ENCODE measurements around the gene TOR1AIP1. TPM values are rescaled to one million over a fixed set of nuclear protein-coding genes. Genes with fewer than 3 reads are reported as not detected.

TOR1AIP1 gene
- total and polyA plus RNA-seq, 2 of the 4 experiments (the other 2 are of a cell fraction) = 20.7 to 64.5 TPM

DNA sequence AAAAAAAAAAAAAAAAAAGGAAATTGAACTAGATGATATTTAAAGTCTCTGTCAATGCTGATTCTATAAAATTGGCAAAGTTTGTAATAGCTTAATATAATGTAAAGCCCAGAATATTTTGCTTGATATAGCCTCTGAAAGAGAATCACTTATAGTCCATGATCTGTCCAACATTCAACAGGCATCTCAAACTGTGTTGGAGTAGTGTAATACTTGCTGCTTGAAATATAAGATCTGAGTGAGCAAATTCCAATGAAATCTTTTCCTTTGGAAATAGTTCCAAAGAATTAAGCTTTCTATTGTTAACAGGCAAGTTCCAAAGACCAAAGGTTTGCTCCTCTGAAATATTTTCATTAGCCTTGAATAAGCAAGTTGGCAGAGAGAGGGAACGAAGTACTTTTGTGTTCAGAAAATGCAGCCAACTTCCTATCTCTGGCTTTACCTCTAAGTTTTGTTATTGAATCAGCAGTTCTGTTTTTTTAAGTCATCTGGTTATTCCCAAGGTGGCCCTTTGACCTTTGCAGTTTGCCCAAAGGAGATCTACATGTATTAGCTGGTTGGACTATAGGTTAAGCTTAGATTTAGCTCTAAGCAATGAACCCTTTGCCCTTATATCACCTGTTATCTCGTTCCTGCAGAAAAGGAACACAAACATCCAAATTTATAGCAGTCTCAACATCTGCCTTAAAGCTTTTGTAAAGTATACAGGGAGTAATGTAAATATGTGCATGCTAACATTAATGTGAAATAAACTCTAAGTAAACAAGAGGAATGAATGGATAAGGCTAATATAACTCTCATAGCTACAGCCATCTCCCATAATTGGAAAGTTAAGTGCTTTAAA lies 48.1 kb downstream of the TOR1AIP1 start:
- no peak overlapping the region for H4K5ac ChIP-seq (ENCODE audit: low read depth, low read length)
- DNase-seq = no peak
- no peaks in the 10 kb centered on the region for H3K36me3 ChIP-seq (ENCODE audit: control insufficient read depth, insufficient read depth, low read length)
- no peak overlapping the region for H4K8ac ChIP-seq (ENCODE audit: low read depth in 2 of 2, low read length in 2 of 2)
- intact Hi-C loops (cut with micrococcal nuclease) = no loop called here
- no peaks in the 10 kb centered on the region for H3K79me1 ChIP-seq (ENCODE audit: low read depth in 1 of 2, low read length in 2 of 2)
- dilution Hi-C loops (cut with HindIII; ENCODE audit: low sequenced_read_pairs, unreplicated experiment) = no loop called here
- no peak overlapping the region for H3K56ac ChIP-seq (ENCODE audit: extremely low read depth, insufficient read depth, low read length)
- no peak overlapping the region for H3K14ac ChIP-seq (replicated peaks; ENCODE audit: low read depth, low read length)
- H2BK5ac ChIP-seq (ENCODE audit: low read depth, low read length, poor library complexity, severe bottlenecking) = no peak overlapping the region
- ATAC-seq (ENCODE audit: low read depth) = no peak
- no TSS peak for BruUV-seq (replicated peaks)
- no peak overlapping the region for H3K4me2 ChIP-seq (ENCODE audit: low read depth, low read length)
- H2BK15ac ChIP-seq (ENCODE audit: low read depth, low read length) = no peak overlapping the region
- H2BK20ac ChIP-seq (ENCODE audit: low read depth, low read length) = no peak overlapping the region
- H3K4me1 ChIP-seq (ENCODE audit: control insufficient read depth, insufficient read depth, low read length) = peaks cover 3% of the 10 kb centered on the region
- H3K9me1 ChIP-seq (ENCODE audit: insufficient read depth, low read length) = no peaks in the 10 kb centered on the region
- CTCF ChIA-PET = interaction anchor here (0.8 kb wide), 1 partner anchor 24 kb away, joined by 3 read pairs; the partner anchor contains the start of gene CEP350
- no peak for TF ChIP-seq MAFK (IDR thresholded peaks at IDR 0.05; ENCODE audit: low read depth, low read length)
- TF ChIP-seq MXI1 (IDR thresholded peaks at IDR 0.05; ENCODE audit: borderline replicate concordance, low read depth, low read length) = no peak
- TF ChIP-seq RAD21 (IDR thresholded peaks at IDR 0.05; ENCODE audit: low read length) = no peak
- TF ChIP-seq, protein P1, sequence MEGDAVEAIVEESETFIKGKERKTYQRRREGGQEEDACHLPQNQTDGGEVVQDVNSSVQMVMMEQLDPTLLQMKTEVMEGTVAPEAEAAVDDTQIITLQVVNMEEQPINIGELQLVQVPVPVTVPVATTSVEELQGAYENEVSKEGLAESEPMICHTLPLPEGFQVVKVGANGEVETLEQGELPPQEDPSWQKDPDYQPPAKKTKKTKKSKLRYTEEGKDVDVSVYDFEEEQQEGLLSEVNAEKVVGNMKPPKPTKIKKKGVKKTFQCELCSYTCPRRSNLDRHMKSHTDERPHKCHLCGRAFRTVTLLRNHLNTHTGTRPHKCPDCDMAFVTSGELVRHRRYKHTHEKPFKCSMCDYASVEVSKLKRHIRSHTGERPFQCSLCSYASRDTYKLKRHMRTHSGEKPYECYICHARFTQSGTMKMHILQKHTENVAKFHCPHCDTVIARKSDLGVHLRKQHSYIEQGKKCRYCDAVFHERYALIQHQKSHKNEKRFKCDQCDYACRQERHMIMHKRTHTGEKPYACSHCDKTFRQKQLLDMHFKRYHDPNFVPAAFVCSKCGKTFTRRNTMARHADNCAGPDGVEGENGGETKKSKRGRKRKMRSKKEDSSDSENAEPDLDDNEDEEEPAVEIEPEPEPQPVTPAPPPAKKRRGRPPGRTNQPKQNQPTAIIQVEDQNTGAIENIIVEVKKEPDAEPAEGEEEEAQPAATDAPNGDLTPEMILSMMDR (conservative IDR thresholded peaks at IDR 0.05; ENCODE audit: low read depth, low read length) = no peak
- no peak for TF ChIP-seq CHD1 (IDR thresholded peaks at IDR 0.05; ENCODE audit: low read depth, low read length)
- TF ChIP-seq BHLHE40 (IDR thresholded peaks at IDR 0.05; ENCODE audit: low read depth, low read length) = no peak
- no peak overlapping the region for H2AK9ac ChIP-seq (replicated peaks; ENCODE audit: low read depth, low read length, poor library complexity)
- no CpG with 5 or more reads among the region's 2 CpGs for WGBS, 2 experiments (ENCODE audit: extremely low coverage in 2 of 2, insufficient read length in 1 of 2)
- H3K4ac ChIP-seq (ENCODE audit: low read depth, low read length) = no peak overlapping the region
- H3K9me3 ChIP-seq (ENCODE audit: control insufficient read depth, insufficient read depth, low read length) = no peaks in the 10 kb centered on the region
- no peak overlapping the region for H4K91ac ChIP-seq (ENCODE audit: insufficient read depth, low read depth, low read length)
- no peak overlapping the region for H2AFZ ChIP-seq (replicated peaks; ENCODE audit: low read length, poor library complexity)
- H2BK120ac ChIP-seq (ENCODE audit: low read depth, low read length) = no peak overlapping the region
- POLR2A ChIA-PET (ENCODE audit: unreplicated experiment) = interaction anchor here (0.6 kb wide), 1 partner anchor 215 kb away, joined by 5 read pairs; no protein-coding TSS in a partner anchor
- H4K20me1 ChIP-seq (ENCODE audit: insufficient read depth, low read length) = no peaks in the 10 kb centered on the region
- H3K27ac ChIP-seq (ENCODE audit: insufficient read depth, low read length) = no peak overlapping the region
- in situ Hi-C loops (cut with MboI; ENCODE audit: low sequenced_read_pairs) = no loop called here
- no peak overlapping the region for H3K18ac ChIP-seq (ENCODE audit: low read depth, low read length)
- no peak overlapping the region for H3K23ac ChIP-seq (ENCODE audit: low read depth, low read length)
- H3K27me3 ChIP-seq (ENCODE audit: control insufficient read depth, insufficient read depth, low read length) = peaks cover 2% of the 10 kb centered on the region; the same call in 1 of the 2 replicates
- no peak overlapping the region for H3K9ac ChIP-seq (ENCODE audit: low read depth, low read length)
- H2AK5ac ChIP-seq (ENCODE audit: low read depth, low read length) = no peak overlapping the region
- no peak overlapping the region for H3K4me3 ChIP-seq (ENCODE audit: insufficient read depth, low read depth, low read length)

All from IMR-90 (cell line).